Right hindlimb (tissue), 1 donor: ENCODE measurements around the gene GPR26.

Source experiments
- DNase-seq: peaks from one replicate; pipeline ENCODE4 v3.0.0-alpha.2; 2018

The GPR26 gene

GRCh38 chr10:123648595-123648994 lies 17.6 kb upstream of the GPR26 start:
- DNase-seq: no peak

DNA sequence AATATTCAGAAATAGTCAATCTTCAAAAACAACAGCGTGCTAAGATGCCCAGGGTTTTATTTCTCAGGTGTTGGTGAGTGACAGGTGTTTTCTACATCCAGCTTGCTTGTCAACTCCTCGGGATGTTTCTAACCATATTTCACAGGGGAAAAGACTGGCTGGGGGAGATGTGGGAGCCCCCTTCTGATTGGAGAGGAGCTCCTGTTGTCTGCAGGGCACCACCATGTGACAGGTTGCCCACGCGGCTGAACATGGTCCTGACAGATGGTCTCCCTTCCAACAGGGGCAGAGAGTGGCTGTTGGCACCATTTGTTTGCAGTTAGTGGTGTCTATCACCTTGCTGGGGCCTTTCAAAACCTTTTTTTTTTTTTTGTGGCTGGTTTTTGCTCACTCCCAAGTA lies 16.5 kb upstream of the GPR26 start:
- DNase-seq: no peak

DNA sequence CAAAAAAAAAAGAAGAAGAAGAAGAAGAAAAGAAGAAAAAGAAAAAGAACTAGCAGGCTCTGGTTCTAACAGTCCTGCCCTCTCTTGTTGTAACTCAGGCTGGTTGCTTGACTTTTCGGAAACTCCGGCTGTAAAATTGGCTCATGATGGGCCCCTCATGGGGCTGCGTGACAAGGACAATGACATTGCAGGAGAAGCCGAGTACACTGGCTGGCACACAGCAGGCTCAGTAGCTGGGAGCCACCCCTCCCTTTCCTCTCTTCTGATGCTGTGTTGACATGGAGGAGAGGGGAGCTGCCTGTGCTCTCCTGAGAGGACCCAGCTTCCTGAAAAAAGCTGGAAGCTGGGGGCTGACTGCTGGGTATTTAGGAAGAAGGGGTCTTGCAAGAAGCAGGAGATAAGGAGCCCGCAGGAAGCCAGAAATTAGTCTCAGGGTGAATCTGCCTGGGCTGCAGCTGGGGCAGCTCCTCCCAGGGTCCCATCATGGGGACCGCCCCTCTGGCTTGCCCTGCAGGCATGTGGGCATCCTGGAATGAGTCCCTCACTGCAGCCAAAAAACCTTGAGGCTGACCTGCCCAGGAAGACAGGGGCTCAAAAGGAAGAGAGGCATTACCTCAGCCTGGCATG lies 14.6 kb upstream of the GPR26 start:
- no peak for DNase-seq

DNA sequence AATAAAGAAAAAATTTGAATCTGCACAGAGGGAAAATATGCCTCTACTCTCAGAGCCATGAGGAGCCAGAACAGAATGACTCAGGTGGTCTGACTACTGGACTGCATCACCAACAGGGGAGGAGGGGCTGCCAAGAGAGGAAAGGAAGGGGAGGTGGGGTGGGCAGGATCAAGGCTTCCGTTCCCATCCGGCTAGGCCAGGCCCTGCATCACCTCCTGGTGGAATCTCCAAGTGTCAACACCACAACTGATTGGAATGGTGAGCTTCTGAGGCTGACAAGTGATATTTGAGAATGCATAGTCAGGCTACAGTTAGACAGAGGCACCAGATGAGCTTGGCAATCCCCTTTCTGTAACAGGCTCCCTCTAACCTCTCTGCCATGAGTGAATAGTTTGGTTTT lies 10.4 kb upstream of the GPR26 start:
- DNase-seq: no peak

GRCh38 chr10:123663522-123663921 lies 2.6 kb upstream of the GPR26 start:
- no peak for DNase-seq

- DNase-seq: no peak
Observed at GRCh38 chr10:123665491-123666286, 466 bp upstream of the GPR26 start.

- no peak for DNase-seq
Observed at GRCh38 chr10:123669886-123670285, 3.7 kb downstream of the GPR26 start.

DNA sequence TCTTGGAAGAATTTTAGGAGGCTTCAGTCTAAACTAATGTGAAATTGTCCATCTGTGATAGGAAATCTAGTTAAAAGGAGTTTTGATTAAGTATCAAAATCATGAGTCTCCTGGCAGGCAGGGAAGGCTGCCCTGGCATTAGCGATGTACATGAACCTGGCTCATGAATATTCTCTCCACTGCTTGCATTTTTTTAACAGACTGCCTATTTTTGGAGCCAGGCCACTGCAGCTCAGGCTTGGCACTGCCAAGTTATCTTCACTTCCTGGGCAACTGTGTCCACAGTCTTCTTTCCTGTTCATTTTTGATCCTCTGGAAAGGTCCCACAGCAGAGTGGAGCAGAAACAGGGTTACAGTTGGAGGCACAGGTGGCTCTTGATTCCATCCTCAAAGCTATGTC lies 7.0 kb downstream of the GPR26 start:
- DNase-seq: no peak

- DNase-seq: no peak
Observed at GRCh38 chr10:123674741-123675140, 8.6 kb downstream of the GPR26 start.

DNA sequence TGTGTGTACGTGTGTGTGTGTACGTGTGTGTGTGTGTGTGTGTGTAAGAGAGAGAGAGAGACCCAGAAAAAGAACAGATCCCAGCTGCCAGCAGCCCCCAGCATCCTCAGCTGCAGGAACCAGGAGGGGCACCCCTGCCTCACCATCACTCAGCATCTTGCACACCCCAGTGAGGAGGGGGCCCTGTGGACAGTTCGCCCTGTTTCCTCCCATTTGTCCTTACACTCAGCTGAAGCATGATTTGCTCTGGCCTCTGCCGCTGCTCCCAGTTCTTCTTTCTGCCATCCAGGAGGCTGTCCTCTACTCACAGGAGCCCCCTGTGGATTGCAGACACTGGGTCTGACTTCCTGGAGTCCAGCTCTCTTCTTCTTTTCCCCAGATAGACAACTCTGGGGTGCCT lies 9.7 kb downstream of the GPR26 start:
- DNase-seq: no peak

GRCh38 chr10:123677556-123677955 lies 11.4 kb downstream of the GPR26 start:
- DNase-seq: no peak

GRCh38 chr10:123678376-123678775 lies 12.2 kb downstream of the GPR26 start:
- DNase-seq: no peak

DNA sequence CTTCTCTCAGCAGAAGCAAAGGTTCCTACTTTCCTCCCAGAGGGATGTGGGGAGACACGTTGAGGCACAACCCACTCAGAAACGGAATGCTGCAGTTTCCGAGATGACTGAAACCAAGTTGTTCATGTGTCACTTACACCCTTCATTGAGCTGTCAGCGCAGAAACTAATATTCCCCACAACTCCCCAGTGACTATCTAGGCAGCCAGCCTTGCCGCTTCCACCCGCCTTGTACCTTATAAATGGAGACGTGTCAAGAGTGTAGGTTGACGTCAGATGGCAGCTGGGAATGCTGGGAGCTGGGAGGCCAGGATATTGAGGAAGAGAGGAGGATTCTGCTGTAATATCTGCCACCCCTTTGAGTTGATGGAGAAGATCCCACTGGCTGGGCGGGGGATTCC lies 15.1 kb downstream of the GPR26 start:
- no peak for DNase-seq

DNA sequence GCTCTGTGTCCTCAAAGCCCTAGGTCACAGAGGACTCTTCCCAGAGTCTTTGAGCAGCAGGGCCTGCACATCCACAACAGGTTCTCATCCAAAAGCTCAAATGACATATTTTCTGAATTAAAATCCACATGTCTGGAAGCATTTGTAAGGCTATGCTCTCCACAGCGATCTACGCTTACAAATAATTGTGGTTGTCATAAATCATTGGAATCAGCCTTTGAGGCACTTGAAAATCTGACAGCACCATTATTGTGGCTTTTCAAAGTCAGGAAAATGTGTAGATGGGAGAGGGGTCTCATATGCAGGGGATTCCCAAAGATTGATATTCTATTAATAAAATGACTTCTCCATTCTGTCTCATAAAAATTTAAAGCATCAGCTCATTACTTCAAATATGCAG lies 16.3 kb downstream of the GPR26 start:
- no peak for DNase-seq

DNA sequence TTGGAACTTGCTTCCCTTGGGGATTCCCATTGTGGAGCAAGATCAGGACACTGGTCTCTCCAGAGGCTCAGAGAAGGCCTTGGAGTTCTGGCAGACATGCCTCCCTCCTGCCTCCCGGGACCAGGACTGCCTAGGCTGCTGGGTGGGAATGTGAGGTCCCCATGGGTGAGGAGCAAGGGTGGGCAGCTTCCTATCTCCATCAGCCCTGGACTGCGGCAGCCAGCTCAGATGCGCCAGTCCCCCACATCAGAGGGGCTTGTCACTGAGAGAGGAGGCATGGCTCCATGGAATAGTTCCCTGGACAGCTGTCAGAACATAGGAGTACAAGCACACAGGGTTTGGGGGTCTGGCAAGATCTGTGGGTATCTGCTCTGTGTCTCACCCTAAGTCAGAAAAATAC lies 17.3 kb downstream of the GPR26 start:
- no peak for DNase-seq

- no peak for DNase-seq
Observed at GRCh38 chr10:123683865-123684264, 17.7 kb downstream of the GPR26 start.

DNA sequence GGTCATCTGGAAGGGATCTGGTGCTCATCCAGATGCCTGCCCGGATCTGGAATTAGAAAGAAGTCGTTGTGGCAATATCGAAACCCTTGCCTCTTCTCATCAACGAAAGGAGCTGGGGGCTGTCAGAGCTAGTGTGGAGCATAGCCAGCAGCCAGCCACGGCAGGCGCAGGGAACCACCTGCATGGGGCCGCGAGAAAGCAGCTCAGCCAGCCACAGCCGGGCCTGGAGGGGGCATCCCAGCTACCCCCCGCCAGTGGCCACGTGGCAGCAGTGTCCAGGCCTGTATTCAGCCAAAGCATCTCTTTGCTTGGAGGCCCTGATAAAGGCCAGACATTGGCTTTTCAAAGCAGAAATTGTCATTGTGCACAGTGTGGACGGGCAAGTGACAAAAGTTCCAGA lies 19.1 kb downstream of the GPR26 start:
- no peak for DNase-seq

DNA sequence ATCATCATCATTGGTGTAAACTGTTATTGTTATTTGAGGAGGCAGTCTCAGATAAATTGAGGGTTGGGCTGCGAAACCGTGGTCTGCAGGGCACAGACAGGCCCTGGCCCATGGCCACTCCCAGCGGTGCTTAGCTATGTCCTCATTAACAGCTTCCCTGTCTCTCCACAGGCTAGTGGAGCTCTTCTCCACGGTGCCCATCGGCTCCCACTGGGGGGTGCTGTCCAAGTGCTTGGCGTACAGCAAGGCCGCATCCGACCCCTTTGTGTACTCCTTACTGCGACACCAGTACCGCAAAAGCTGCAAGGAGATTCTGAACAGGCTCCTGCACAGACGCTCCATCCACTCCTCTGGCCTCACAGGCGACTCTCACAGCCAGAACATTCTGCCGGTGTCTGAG lies 21.6 kb downstream of the GPR26 start:
- no peak for DNase-seq

DNA sequence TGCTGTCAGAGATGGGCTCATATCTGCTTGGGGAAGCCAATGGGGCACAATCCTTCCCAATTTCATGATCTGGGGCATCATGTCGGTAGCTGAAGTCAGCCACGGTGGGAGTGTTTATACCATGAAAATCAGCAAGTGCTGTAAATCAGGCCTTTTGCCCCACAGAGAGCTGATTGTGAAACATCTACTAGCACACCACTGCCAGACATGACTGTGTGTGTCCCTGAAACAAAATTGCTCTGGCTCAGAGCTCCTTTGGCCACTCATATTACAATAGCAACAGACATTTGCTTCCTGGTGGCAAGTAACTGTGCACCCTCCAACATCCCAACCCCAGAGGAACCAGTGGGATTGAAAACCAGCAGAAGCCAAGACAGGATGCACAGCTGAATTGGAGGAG lies 23.7 kb downstream of the GPR26 start:
- DNase-seq: no peak

DNA sequence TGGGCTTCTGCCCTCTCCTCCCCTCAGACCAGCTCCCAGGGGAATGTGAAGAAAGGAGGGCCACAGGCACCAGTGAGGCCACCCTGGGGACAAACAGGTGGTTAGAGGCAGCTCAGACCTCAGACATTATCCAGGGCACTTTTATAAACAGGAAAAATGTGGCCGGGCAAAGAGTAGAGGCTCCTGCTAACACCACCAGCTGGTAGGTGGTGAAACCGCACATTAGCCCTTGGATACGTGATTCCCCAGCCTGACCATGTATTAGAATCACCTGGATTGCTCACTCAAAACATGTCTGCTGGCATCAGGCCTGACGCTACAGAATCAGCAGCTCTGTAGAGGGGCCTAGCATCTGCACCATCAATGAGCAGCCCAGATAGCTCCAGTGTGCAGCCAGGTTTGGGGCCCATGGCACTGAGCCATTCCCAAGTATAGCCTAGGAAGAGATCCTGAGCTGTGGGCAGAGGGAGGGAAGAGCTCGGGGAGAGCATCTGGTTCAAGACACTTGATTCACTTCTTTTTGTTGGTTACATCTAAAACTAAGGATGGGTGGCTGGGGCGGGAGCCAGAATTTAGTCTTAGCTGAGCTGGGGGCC lies 37.1 kb downstream of the GPR26 start:
- no peak for DNase-seq

GRCh38 chr10:123704076-123704475 lies 37.9 kb downstream of the GPR26 start:
- no peak for DNase-seq

GRCh38 chr10:123704812-123705211 lies 38.7 kb downstream of the GPR26 start:
- no peak for DNase-seq

DNA sequence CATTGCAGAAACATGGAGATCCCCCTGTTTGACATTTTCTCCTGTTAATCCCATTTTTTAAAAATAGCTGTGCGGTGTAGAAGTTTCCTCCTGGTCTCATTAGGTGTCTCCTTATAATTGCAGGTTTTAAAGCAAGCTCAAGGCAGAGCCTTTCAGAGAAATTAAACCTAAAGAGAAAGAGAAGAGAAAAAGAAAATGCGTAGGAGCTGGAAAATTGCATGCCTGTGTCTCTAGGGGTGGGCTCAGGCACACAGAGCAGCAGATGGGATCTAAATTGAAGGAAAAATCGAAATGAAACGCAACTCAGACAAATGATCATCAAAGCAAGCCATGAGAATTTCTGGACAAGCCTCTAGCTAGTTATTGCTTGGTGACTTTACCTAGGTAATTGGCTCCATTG lies 40.1 kb downstream of the GPR26 start:
- DNase-seq: no peak

DNA sequence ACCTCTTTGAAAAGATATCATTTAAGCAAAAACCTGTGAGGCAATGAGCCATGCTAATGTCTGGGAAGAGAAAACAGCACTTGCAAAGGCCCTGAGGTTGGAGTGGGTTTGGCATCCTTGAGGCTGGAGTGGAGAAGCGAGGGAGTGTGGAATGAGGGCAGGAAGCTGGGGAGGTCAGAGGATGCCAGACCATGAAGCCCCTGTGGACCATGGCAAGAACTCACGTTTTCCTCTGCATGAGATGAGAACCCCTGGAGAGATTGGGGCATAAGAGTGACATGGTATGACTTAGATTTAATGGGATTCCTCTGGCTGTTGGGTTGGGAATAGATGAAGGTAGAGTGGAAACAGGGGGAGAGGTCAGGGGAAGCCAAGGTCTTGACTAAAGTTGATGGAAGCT lies 49.4 kb downstream of the GPR26 start:
- DNase-seq: no peak

GRCh38 chr10:123717336-123717735 lies 51.2 kb downstream of the GPR26 start:
- DNase-seq: no peak
